Activated T-helper 2 cell treated with anti-CD3 and anti-CD28 coated beads, Interferon-gamma antibody, Interleukin-2, Interleukin-4, amounts not matched to agents 10 μg/mL and 5 μg/mL and 100 μg/mL, durations not matched to agents 14 hours and 24 hours and 36 hours (primary cell): Measurements from ENCODE around the gene TACSTD2. TPM values are rescaled to one million over a fixed set of nuclear protein-coding genes. Genes with fewer than 3 reads are reported as not detected.
"Not testable (repeated sequence)": the region's sequence is repeated elsewhere in the genome, so short reads cannot be mapped to it uniquely, and the experiment has no call there.

ENCODE experiments used
- DNase-seq: peaks from one replicate; pipeline ENCODE4 v3.0.0; 2021; ENCODE audit warnings: low spot score
- H3K27ac Mint-ChIP-seq: one replicate; pipeline ENCODE4 v1.8.0; 2021; ENCODE audit warnings: mixed read lengths
- H3K27me3 Mint-ChIP-seq: one replicate; pipeline ENCODE4 v1.8.0; 2021; ENCODE audit warnings: low read depth, mixed read lengths
- H3K36me3 Mint-ChIP-seq: one replicate; pipeline ENCODE4 v1.8.0; 2021; ENCODE audit warnings: low read depth, mixed read lengths
- H3K4me1 Mint-ChIP-seq: one replicate; pipeline ENCODE4 v1.8.0; 2021; ENCODE audit warnings: low read depth, mixed read lengths
- H3K4me3 Mint-ChIP-seq: one replicate; pipeline ENCODE4 v1.8.0; 2021; ENCODE audit warnings: low read depth, mild to moderate bottlenecking, moderate library complexity, mixed read lengths
- H3K9me3 Mint-ChIP-seq: one replicate; pipeline ENCODE4 v1.8.0; 2021; ENCODE audit warnings: mixed read lengths
- intact Hi-C: fragments of 100-400 bp; cut with micrococcal nuclease; formaldehyde crosslinking; loops from one replicate; pipeline ENCODE4 v1.15.1; 2023
- total RNA-seq: library from RNA; stranded (reverse); gene quantifications from 2 replicates; pipeline ENCODE4 v1.2.3, GENCODE V29; 2022

Gene TACSTD2
- total RNA-seq, 1 donor from 2014 or later: 0.09 TPM

- intact Hi-C loops: loop anchor here (1.0 to 2.0 kb wide), 6 partner anchors 22 to 1716 kb away; no protein-coding TSS in a partner anchor
- Mint-ChIP-seq H3K9me3 (no peaks in the 10 kb centered on the region), H3K27me3 (peaks cover 17% of the 10 kb centered on the region), H3K36me3 (no peaks in the 10 kb centered on the region), H3K4me1 (peaks cover 21% of the 10 kb centered on the region), H3K4me3 (peak within 1 kb of the TSS; percentile 89), H3K27ac (peak within 1 kb of the TSS; percentile 96)
- peak; percentile 97 for DNase-seq
Measured at GRCh38 chr1:58546520-58547308, 30.3 kb downstream of the TACSTD2 start, which contains the start of gene OMA1. OMA1 (minus strand) TSS chr1:58546726; CDS start chr1:58539294, 7,432 bp downstream.

DNA sequence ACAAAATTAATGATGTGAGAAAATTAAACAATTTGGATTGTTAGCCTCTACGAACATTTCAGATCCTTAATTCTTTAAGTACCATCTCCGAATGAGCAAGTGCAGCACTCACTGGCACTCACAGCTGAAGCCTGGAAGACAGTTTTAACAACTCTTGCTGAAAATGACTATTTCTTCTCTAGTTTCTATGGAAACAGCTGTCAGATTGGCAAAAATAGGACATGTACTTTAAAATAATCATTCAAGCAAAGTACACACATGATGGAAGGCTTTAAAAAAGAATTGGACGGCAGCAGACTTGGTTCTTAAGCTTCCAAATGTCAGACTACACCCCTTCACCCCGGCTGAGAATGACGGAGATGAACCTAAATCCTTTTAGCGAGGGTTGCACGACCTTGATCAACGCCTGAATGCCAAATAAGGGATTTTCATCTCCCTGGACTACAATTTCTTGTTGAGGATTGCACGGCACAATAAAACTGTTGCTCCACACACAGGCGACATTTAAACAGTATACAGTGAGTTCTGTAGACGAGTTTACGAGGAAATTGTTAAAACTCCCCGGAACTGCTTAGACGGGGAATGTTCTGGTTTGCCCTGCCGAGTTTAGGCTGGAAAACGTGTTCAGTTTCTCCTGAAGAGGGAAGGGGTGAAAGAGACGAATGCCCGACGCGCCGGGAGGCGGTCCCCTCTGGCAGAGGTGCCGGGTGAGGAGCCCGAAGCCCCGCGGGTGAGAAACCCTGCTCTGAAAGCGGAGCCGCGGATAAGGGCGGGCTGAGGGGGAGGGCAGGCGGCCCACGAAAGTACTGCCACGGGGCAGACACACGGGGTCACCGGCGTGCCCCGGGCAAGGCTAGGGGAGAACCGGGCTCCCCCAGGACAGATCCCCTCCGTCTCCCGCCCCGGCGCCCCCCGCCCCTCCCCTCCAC lies 31.2 kb downstream of the TACSTD2 start:
- H3K9me3 Mint-ChIP-seq: no peaks in the 10 kb centered on the region
- peaks cover 21% of the 10 kb centered on the region for H3K4me1 Mint-ChIP-seq
- peak overlapping the region; percentile 90 for H3K27ac Mint-ChIP-seq
- no peaks in the 10 kb centered on the region for H3K36me3 Mint-ChIP-seq
- peaks cover 17% of the 10 kb centered on the region for H3K27me3 Mint-ChIP-seq
- peak overlapping the region; percentile 89 for H3K4me3 Mint-ChIP-seq
- intact Hi-C loops: loop anchor here (1.0 to 2.0 kb wide), 6 partner anchors 22 to 1715 kb away; no protein-coding TSS in a partner anchor
- DNase-seq: peak; percentile 65

- Mint-ChIP-seq H3K4me1 (peaks cover 21% of the 10 kb centered on the region), H3K27me3 (no peaks in the 10 kb centered on the region), H3K4me3 (no peak overlapping the region), H3K9me3 (no peaks in the 10 kb centered on the region), H3K36me3 (no peaks in the 10 kb centered on the region), H3K27ac (peak overlapping the region; percentile 8)
- intact Hi-C loops: no loop called here
- no peak for DNase-seq
Measured at GRCh38 chr1:58543260-58543659, 33.8 kb downstream of the TACSTD2 start.

GRCh38 chr1:58539553-58539952 lies 37.5 kb downstream of the TACSTD2 start:
- Mint-ChIP-seq H3K36me3 (no peaks in the 10 kb centered on the region), H3K9me3 (no peaks in the 10 kb centered on the region), H3K27me3 (no peaks in the 10 kb centered on the region), H3K27ac (no peak overlapping the region), H3K4me3 (no peak overlapping the region), H3K4me1 (peaks cover 6% of the 10 kb centered on the region)
- intact Hi-C loops: no loop called here
- DNase-seq: no peak

DNA sequence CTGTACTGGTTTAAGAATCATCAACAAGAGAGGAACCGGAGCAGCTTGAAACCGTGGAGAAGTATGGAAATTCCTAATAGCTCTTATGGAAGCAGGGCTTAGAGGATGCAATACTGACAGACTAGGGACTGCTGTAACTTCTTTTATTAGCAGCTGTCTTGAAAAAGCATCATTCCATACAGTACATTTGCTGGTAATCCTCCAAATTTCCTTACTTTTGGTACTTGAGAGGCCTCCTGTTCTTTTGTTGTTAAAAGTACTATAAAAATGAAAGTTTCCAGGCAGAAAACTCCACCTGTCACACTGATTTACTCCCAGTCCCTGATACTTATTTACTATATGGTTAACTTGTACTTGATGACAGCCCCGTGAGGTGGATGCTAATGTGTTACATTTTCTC lies 38.2 kb downstream of the TACSTD2 start:
- H3K9me3 Mint-ChIP-seq: no peaks in the 10 kb centered on the region
- H3K4me1 Mint-ChIP-seq: peaks cover 6% of the 10 kb centered on the region
- DNase-seq: no peak
- intact Hi-C loops: no loop called here
- H3K27me3 Mint-ChIP-seq: no peaks in the 10 kb centered on the region
- H3K27ac Mint-ChIP-seq: no peak overlapping the region
- no peaks in the 10 kb centered on the region for H3K36me3 Mint-ChIP-seq
- H3K4me3 Mint-ChIP-seq: no peak overlapping the region

DNA sequence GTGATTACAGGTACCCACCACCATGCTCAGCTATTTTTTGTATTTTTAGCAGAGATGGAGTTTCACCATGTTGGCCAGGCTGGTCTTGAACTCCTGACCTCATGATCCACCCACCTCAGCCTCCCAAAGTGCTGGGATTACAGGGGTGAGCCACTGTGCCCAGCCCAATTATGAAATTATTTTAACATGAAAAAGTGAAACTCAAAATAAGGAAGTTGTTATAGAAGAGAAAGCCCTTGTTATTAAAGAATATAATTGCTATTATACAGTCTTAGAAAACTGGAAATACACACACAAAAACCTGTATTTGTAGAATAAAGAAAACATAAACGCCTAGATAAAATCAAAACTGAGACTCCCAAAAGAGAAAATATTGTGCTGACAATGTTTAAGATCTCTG lies 45.2 kb downstream of the TACSTD2 start:
- intact Hi-C loops, H3K4me3 Mint-ChIP-seq, H3K4me1 Mint-ChIP-seq: not testable (repeated sequence)

DNA sequence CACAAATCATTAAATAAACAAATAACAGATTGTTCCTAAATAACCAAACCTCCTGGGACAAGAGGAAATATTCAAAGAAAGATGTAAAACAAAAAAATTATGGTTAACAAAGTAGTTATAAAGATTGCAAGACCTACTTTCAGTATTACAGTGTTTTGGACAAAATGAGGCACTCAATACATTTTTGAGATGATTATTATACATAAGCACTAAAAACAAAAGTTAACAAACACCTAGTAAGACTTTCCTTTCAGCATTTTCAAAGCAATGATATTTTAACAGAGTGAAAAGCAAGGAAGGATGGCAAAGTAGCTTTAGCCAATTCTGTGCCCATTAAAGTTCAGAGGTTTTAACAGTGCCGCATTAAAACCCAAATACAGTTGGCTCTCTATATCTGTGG lies 47.8 kb downstream of the TACSTD2 start:
- H3K4me1 Mint-ChIP-seq: peaks cover 15% of the 10 kb centered on the region
- H3K27me3 Mint-ChIP-seq: no peaks in the 10 kb centered on the region
- H3K9me3 Mint-ChIP-seq: no peaks in the 10 kb centered on the region
- H3K27ac Mint-ChIP-seq: no peak overlapping the region
- H3K4me3 Mint-ChIP-seq: no peak overlapping the region
- intact Hi-C loops: no loop called here
- DNase-seq: no peak
- H3K36me3 Mint-ChIP-seq: peaks cover 5% of the 10 kb centered on the region

More for the DNA sequence above, 45.2 kb downstream of the TACSTD2 start:
- DNase-seq, H3K9me3 Mint-ChIP-seq, H3K36me3 Mint-ChIP-seq, H3K27ac Mint-ChIP-seq, H3K27me3 Mint-ChIP-seq: not testable (repeated sequence)

- H3K4me1 Mint-ChIP-seq: peaks cover 18% of the 10 kb centered on the region
- H3K27ac Mint-ChIP-seq: no peak overlapping the region
- no peaks in the 10 kb centered on the region for H3K9me3 Mint-ChIP-seq
- H3K4me3 Mint-ChIP-seq: no peak overlapping the region
- no peak for DNase-seq
- peaks cover 9% of the 10 kb centered on the region for H3K36me3 Mint-ChIP-seq
- intact Hi-C loops: no loop called here
- no peaks in the 10 kb centered on the region for H3K27me3 Mint-ChIP-seq
Measured at GRCh38 chr1:58528518-58528917, 48.5 kb downstream of the TACSTD2 start.

Other genes with a start within 250 kb of the TACSTD2 start
- gene OMA1, start 30.5 kb downstream of the TACSTD2 start, total RNA-seq: 10.2 and 10.3 TPM in 2 replicates
- gene MYSM1, start 122.8 kb upstream of the TACSTD2 start, total RNA-seq: 44.3 and 50.1 TPM in 2 replicates
- 29.5 and 30.2 TPM in 2 replicates for gene JUN, start 206.8 kb upstream of the TACSTD2 start, total RNA-seq